H1 (cell line): Measurements from ENCODE around the gene TNS3. TPM values are rescaled to one million over a fixed set of nuclear protein-coding genes. Genes with fewer than 3 reads are reported as not detected.

Experiments
- CTCF ChIA-PET: fragments of 300-600 bp; sonication (Branson Sonifier 250); formaldehyde crosslinking; loops from one replicate; lab custom pipeline; 2021; ENCODE audit not compliant: partially characterized antibody; lab: Charles Lee
- POLR2A ChIA-PET: fragments of 300-600 bp; sonication (Branson Sonifier 250); formaldehyde crosslinking; loops from one replicate; lab custom pipeline; 2021; ENCODE audit warnings: inconsistent platforms; ENCODE audit not compliant: partially characterized antibody; lab: Charles Lee
- DNase-seq, 2 experiments: peaks; one replicate each; pipeline versions ENCODE4 v3.0.0 to v3.0.0-alpha.2; 2010 to 2022; ENCODE audit warnings: low spot score in 2 of 2, low read depth in 1 of 2, mixed read lengths in 1 of 2
- FAIRE-seq: peaks from 2 replicates; lab custom pipeline; 2011; peaks lifted over from hg19 to GRCh38; lab: Jason Lieb, UNC
- H2AFZ ChIP-seq: 2 replicates; pipeline ENCODE4 v1.8.1; 2012; ENCODE audit warnings: low read length, inconsistent platforms
- H2AK5ac ChIP-seq: 2 replicates; pipeline ENCODE4 v1.6.1; 2013; ENCODE audit warnings: low read depth, low read length
- H2BK120ac ChIP-seq: replicated peaks from 2 replicates; pipeline ENCODE3; 2013; ENCODE audit warnings: low read depth, low read length, inconsistent platforms
- H2BK12ac ChIP-seq: 2 replicates; pipeline ENCODE4 v1.6.1; 2013; ENCODE audit warnings: low read depth, low read length
- H2BK15ac ChIP-seq: 2 replicates; pipeline ENCODE4 v1.6.1; 2013; ENCODE audit warnings: low read length
- H2BK20ac ChIP-seq: 2 replicates; pipeline ENCODE4 v1.6.1; 2013; ENCODE audit warnings: low read length
- H2BK5ac ChIP-seq: 2 replicates; pipeline ENCODE4 v1.6.1; 2013; ENCODE audit warnings: low read depth, low read length
- H3K14ac ChIP-seq: 2 replicates; pipeline ENCODE4 v1.6.1; 2013; ENCODE audit warnings: inconsistent platforms; ENCODE audit not compliant: insufficient read length
- H3K18ac ChIP-seq: 2 replicates; pipeline ENCODE4 v1.6.1; 2013; ENCODE audit warnings: low read length; ENCODE audit errors: extremely low read depth
- H3K23ac ChIP-seq: 2 replicates; pipeline ENCODE4 v1.6.1; 2013; ENCODE audit warnings: inconsistent platforms; ENCODE audit not compliant: insufficient read length
- H3K23me2 ChIP-seq: 2 replicates; pipeline ENCODE4 v1.6.1; 2013; ENCODE audit warnings: low read depth, low read length
- H3K27ac ChIP-seq: 2 replicates; pipeline ENCODE4 v1.6.1; 2011; ENCODE audit warnings: low read depth, low read length, inconsistent platforms
- H3K27me3 ChIP-seq, 4 experiments: replicated peaks in 1 of 4; 1 replicate in 1 of 4; 2 replicates in 3 of 4; pipeline versions ENCODE4 v1.6.1 to v1.8.1; 2011 to 2013; ENCODE audit warnings: low read length in 3 of 4, mild to moderate bottlenecking in 3 of 4, inconsistent platforms in 2 of 4, mixed read lengths in 2 of 4, moderate library complexity in 1 of 4; ENCODE audit not compliant: control insufficient read depth in 3 of 4, insufficient read depth in 3 of 4; ENCODE audit errors: extremely low read depth in 1 of 4
- H3K36me3 ChIP-seq, 4 experiments: 2 replicates each; pipeline versions ENCODE4 v1.6.1 to v1.8.1; 2011 to 2013; ENCODE audit warnings: mild to moderate bottlenecking in 4 of 4, low read length in 3 of 4, moderate library complexity in 2 of 4, control low read depth in 1 of 4, inconsistent platforms in 1 of 4; ENCODE audit not compliant: insufficient read depth in 4 of 4, control insufficient read depth in 2 of 4
- H3K4ac ChIP-seq: replicated peaks from 2 replicates; pipeline ENCODE3; 2013; ENCODE audit warnings: low read length, low read depth, mixed read lengths, inconsistent platforms; ENCODE audit not compliant: insufficient read length
- H3K4me1 ChIP-seq, 4 experiments: replicated peaks in 1 of 4; 1 replicate in 1 of 4; 2 replicates in 3 of 4; pipeline versions ENCODE4 v1.6.1 to v1.8.1; 2011 to 2013; ENCODE audit warnings: low read length in 3 of 4, inconsistent platforms in 2 of 4, mixed read lengths in 1 of 4; ENCODE audit not compliant: insufficient read depth in 4 of 4, control insufficient read depth in 3 of 4
- H3K4me2 ChIP-seq, 2 experiments: 2 replicates each; pipeline versions ENCODE4 v1.6.1 to v1.8.1; 2011 to 2013; ENCODE audit warnings: low read depth in 2 of 2, low read length in 2 of 2, control low read depth in 1 of 2, inconsistent platforms in 1 of 2, mild to moderate bottlenecking in 1 of 2; ENCODE audit not compliant: insufficient read depth in 1 of 2
- H3K4me3 ChIP-seq, 4 experiments: fragments of 200-600, 300-600 bp in 1 of 4; sonication (generic), shearing (Covaris generic), sonication (Bioruptor Twin) in 1 of 4; 2 replicates each; pipeline versions ENCODE4 v1.5.1 to v1.8.1; 2011 to 2016; ENCODE audit warnings: low read length in 4 of 4, low read depth in 3 of 4, control low read depth in 2 of 4, inconsistent platforms in 2 of 4, mild to moderate bottlenecking in 2 of 4, mixed read lengths in 1 of 4, moderate library complexity in 1 of 4; ENCODE audit not compliant: insufficient read depth in 2 of 4; ENCODE audit errors: extremely low read depth in 1 of 4
- H3K56ac ChIP-seq: replicated peaks from 2 replicates; pipeline ENCODE3; 2013; ENCODE audit warnings: low read depth, mild to moderate bottlenecking, mixed read lengths, low read length, inconsistent platforms; ENCODE audit not compliant: insufficient read length
- H3K79me1 ChIP-seq: 2 replicates; pipeline ENCODE4 v1.6.1; 2013; ENCODE audit warnings: low read depth, low read length, control low read depth
- H3K79me2 ChIP-seq, 2 experiments: 2 replicates each; pipeline versions ENCODE4 v1.6.1 to v1.8.1; 2012 to 2013; ENCODE audit warnings: low read length in 2 of 2, mild to moderate bottlenecking in 2 of 2, inconsistent platforms in 1 of 2; ENCODE audit not compliant: insufficient read depth in 2 of 2, control insufficient read depth in 1 of 2
- H3K9ac ChIP-seq, 4 experiments: replicated peaks in 1 of 4; 1 replicate in 1 of 4; 2 replicates in 3 of 4; pipeline versions ENCODE4 v1.6.1 to v1.8.1; 2011 to 2013; ENCODE audit warnings: low read depth in 3 of 4, low read length in 3 of 4, control low read depth in 2 of 4, mild to moderate bottlenecking in 2 of 4, moderate library complexity in 2 of 4, inconsistent platforms in 1 of 4; ENCODE audit errors: extremely low read depth in 1 of 4
- H3K9me3 ChIP-seq, 2 experiments: 2 replicates each; pipeline versions ENCODE4 v1.6.1 to v1.8.1; 2012 to 2013; ENCODE audit warnings: mild to moderate bottlenecking in 2 of 2, moderate library complexity in 2 of 2, control low read depth in 1 of 2, inconsistent platforms in 1 of 2, low read depth in 1 of 2, low read length in 1 of 2, mixed read lengths in 1 of 2; ENCODE audit not compliant: insufficient read depth in 2 of 2
- H4K20me1 ChIP-seq, 2 experiments: replicated peaks in 1 of 2; 2 replicates each; pipeline versions ENCODE3 to v1.8.1; 2011 to 2013; ENCODE audit warnings: inconsistent platforms in 2 of 2, low read length in 2 of 2, mild to moderate bottlenecking in 1 of 2; ENCODE audit not compliant: insufficient read depth in 2 of 2, control insufficient read depth in 1 of 2
- H4K5ac ChIP-seq: 2 replicates; pipeline ENCODE4 v1.6.1; 2013; ENCODE audit warnings: low read length, low read depth, mixed read lengths, inconsistent platforms; ENCODE audit not compliant: insufficient read length
- H4K8ac ChIP-seq: 2 replicates; pipeline ENCODE4 v1.8.0; 2013; ENCODE audit warnings: mild to moderate bottlenecking, moderate library complexity, low read length, inconsistent platforms; ENCODE audit not compliant: insufficient read depth; ENCODE audit errors: extremely low read depth
- H4K91ac ChIP-seq: replicated peaks from 2 replicates; pipeline ENCODE3; 2013; ENCODE audit warnings: low read length, mixed read lengths, inconsistent platforms; ENCODE audit not compliant: insufficient read length
- POU5F1 ChIP-seq: IDR thresholded peaks from 2 replicates; pipeline ENCODE4 v1.6.1; 2011; ENCODE audit warnings: low read depth, mild to moderate bottlenecking, low read length, moderate library complexity
- whole genome bisulfite sequencing, 2 experiments: shearing (Covaris generic) in 1 of 2; methylation state at CpG; one replicate each; pipeline versions ENCODE4 v1.1.6 to v1.1.7; 2013 to 2015; ENCODE audit warnings: low lambda C conversion rate in 2 of 2, mixed read lengths in 2 of 2, inconsistent platforms in 1 of 2, low coverage in 1 of 2, missing lambda C conversion rate in 1 of 2; ENCODE audit not compliant: insufficient replicate concordance in 2 of 2, insufficient coverage in 1 of 2, insufficient read length in 1 of 2; ENCODE audit errors: extremely low coverage in 1 of 2, missing lambda C conversion rate in 1 of 2; 5-methylcytosine and 5-hydroxymethylcytosine counted together
- polyA plus RNA-seq, 7 experiments: library from polyadenylated mRNA; depleted of rRNA in 3 of 7; stranded (reverse) in 5 of 7; unstranded in 2 of 7; fragments of >200 nt in 5 of 7; fragments of 200-250 nt in 2 of 7; gene quantifications; 1 replicate in 5 of 7; 2 replicates in 1 of 7; 4 replicates in 1 of 7; pipeline versions ENCODE4 v1.2.1 to v1.2.3, GENCODE V29; 2011 to 2013; ENCODE audit warnings: missing spikeins in 2 of 7, mixed read lengths in 2 of 7
- total RNA-seq: library from RNA; stranded (reverse); fragmentation: NEBNext Ultra II Directional; extraction: Animal tissue kit (Norgen Biotek cat#: 25700); gene quantifications from 2 replicates; pipeline ENCODE4 v1.2.1, GENCODE V29; 2021

TNS3 gene
- total and polyA plus RNA-seq, 2 of the 8 experiments (the other 6 are each of a cell fraction or from before 2014, with no cell fraction given): 11.9 to 24.2 TPM

DNA sequence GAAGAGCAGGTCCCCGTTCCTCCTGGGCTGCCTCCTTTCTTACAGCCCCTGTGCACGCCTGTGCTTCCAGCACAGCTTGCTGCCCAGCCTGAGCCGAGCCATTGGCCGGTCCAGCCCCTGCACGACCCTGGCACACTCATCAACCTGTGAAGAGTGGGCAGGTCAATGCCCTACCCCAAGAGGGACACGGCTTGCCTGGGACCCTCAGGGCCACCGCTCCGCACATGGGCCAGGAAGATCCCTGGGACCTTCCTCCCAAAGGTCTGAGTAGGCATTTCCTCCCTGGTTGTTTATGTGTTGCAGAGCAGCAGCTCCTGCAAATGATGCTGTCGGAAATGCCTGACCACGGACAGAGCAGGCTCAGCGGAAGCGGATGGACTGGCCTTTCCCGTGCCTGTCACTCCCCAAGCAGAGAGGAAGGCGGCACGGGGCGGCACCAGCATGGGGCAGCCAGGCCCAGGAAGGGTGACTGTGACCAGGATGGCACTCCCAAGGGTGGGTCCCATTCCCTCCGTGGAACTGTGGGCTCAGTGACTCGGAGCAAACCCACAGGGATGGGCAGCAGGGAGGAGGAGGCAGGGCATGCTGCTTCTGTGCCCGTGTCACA lies 252.5 kb downstream of the TNS3 start:
- Histone ChIP-seq H3K23me2 (no peaks in the 10 kb centered on the region), H2AK5ac (peak overlapping the region; percentile 71), H3K4ac (peak overlapping the region; percentile 14), H3K4me2 (no peak overlapping the region; a peak in 1 of 4 replicates), H3K27me3 (no peaks in the 10 kb centered on the region), H4K8ac (no peak overlapping the region)
- WGBS, 2 experiments: 91% methylated on average over 19 of the region's 19 CpGs; no CpG with 5 or more reads in 1 of the 2 experiments
- POLR2A ChIA-PET: no interaction called here
- no peak for FAIRE-seq
- TF ChIP-seq POU5F1: no peak
- TF ChIP-seq, all 59 proteins: peak for 0
- H3K9me3 ChIP-seq: no peaks in the 10 kb centered on the region
- no peaks in the 10 kb centered on the region for H3K79me2 ChIP-seq
- H2BK120ac ChIP-seq: no peak overlapping the region
- H3K79me1 ChIP-seq: no peaks in the 10 kb centered on the region
- peak in 1 of 2 experiments; percentile 37 for DNase-seq
- H3K36me3 ChIP-seq: no peaks in the 10 kb centered on the region
- H3K23ac ChIP-seq: no peak overlapping the region
- H3K27ac ChIP-seq: no peak overlapping the region
- no peak overlapping the region for H4K91ac ChIP-seq
- H3K14ac ChIP-seq: no peak overlapping the region
- CTCF ChIA-PET: interaction anchor here (2.5 kb wide), 1 partner anchor 28 kb away, joined by 8 read pairs; no protein-coding TSS in a partner anchor
- H3K4me3 ChIP-seq: no peak overlapping the region
- 0 out of 2 replicates have a peak overlapping the region, but pooled peaks have one; percentile 54 for H2BK5ac ChIP-seq
- H2BK15ac ChIP-seq: peak overlapping the region; percentile 93; the same call in 1 of the 2 replicates
- peaks cover 23 to 46% (median 31%) of the 10 kb centered on the region in 4 experiments for H3K4me1 ChIP-seq
- no peak overlapping the region for H3K56ac ChIP-seq
- H3K18ac ChIP-seq: peak overlapping the region; percentile 24; the same call in 1 of the 2 replicates
- H2AFZ ChIP-seq: no peak overlapping the region
- peak overlapping the region; percentile 13; the same call in 1 of the 2 replicates for H2BK20ac ChIP-seq
- H4K20me1 ChIP-seq: no peaks in the 10 kb centered on the region
- H4K5ac ChIP-seq: no peak overlapping the region
- H2BK12ac ChIP-seq: peak overlapping the region; percentile 62; the same call in 1 of the 2 replicates
- H3K9ac ChIP-seq: no peak overlapping the region; a peak in 1 of 7 replicates
